ENCODE measurements around the gene SWAP70.
"Not testable (repeated sequence)": the region's sequence is repeated elsewhere in the genome, so short reads cannot be mapped to it uniquely, and the experiment has no call there.

SWAP70 gene

GRCh38 chr11:9663699-9664275 lies at the start of gene SWAP70:
TSS of gene SWAP70 (plus strand) at chr11:9664077. CDS start at chr11:9664180, 103 bp downstream.
- peak; percentile 50 for DNase-seq

- no peak for DNase-seq
Observed at GRCh38 chr11:9615031-9615451, 48.8 kb upstream of the SWAP70 start.

GRCh38 chr11:9616042-9616675 lies 47.7 kb upstream of the SWAP70 start:
- DNase-seq, result no peak

- DNase-seq, result no peak
Observed at GRCh38 chr11:9616858-9617257, 47.0 kb upstream of the SWAP70 start.

- no peak for DNase-seq
Observed at GRCh38 chr11:9617940-9618339, 45.9 kb upstream of the SWAP70 start.

- DNase-seq, result no peak
Observed at GRCh38 chr11:9619004-9619403, 44.9 kb upstream of the SWAP70 start.

- DNase-seq, result no peak
Observed at GRCh38 chr11:9619971-9620370, 43.9 kb upstream of the SWAP70 start.

- not testable (repeated sequence) for DNase-seq
Observed at GRCh38 chr11:9622353-9622752, 41.5 kb upstream of the SWAP70 start.

GRCh38 chr11:9623053-9623452 lies 40.8 kb upstream of the SWAP70 start:
- not testable (repeated sequence) for DNase-seq

GRCh38 chr11:9624448-9624847 lies 39.4 kb upstream of the SWAP70 start:
- DNase-seq, result no peak

GRCh38 chr11:9625162-9625561 lies 38.7 kb upstream of the SWAP70 start:
- DNase-seq, result no peak

- DNase-seq, result no peak
Observed at GRCh38 chr11:9625728-9626127, 38.1 kb upstream of the SWAP70 start.

GRCh38 chr11:9626496-9627394 lies 37.1 kb upstream of the SWAP70 start:
- DNase-seq, result peak; percentile 60

- no peak for DNase-seq
Observed at GRCh38 chr11:9629064-9629463, 34.8 kb upstream of the SWAP70 start.

- no peak for DNase-seq
Observed at GRCh38 chr11:9633679-9634078, 30.2 kb upstream of the SWAP70 start.

GRCh38 chr11:9636691-9637090 lies 27.2 kb upstream of the SWAP70 start:
- DNase-seq, result no peak

- DNase-seq, result no peak
Observed at GRCh38 chr11:9639099-9639498, 24.8 kb upstream of the SWAP70 start.

- no peak for DNase-seq
Observed at GRCh38 chr11:9639985-9640384, 23.9 kb upstream of the SWAP70 start.

GRCh38 chr11:9642894-9643293 lies 21.0 kb upstream of the SWAP70 start:
- no peak for DNase-seq

- DNase-seq, result no peak
Observed at GRCh38 chr11:9643751-9644150, 20.1 kb upstream of the SWAP70 start.

GRCh38 chr11:9645881-9646280 lies 18.0 kb upstream of the SWAP70 start:
- DNase-seq, result no peak

GRCh38 chr11:9646324-9646723 lies 17.6 kb upstream of the SWAP70 start:
- no peak for DNase-seq

GRCh38 chr11:9651481-9651880 lies 12.4 kb upstream of the SWAP70 start:
- DNase-seq, result no peak
